Stimulated activated CD8-positive, alpha-beta memory T cell treated with anti-CD3 and anti-CD28 coated beads, Interleukin-12 subunit alpha, Interleukin-12 subunit beta, amount 100 ng/mL, for 24 hours (primary cell): ENCODE measurements around the gene VPS37C.

ENCODE experiments used
- DNase-seq: peaks from one replicate; pipeline ENCODE4 v3.0.0-alpha.2; 2020; ENCODE audit errors: extremely low read depth

The VPS37C gene

DNA sequence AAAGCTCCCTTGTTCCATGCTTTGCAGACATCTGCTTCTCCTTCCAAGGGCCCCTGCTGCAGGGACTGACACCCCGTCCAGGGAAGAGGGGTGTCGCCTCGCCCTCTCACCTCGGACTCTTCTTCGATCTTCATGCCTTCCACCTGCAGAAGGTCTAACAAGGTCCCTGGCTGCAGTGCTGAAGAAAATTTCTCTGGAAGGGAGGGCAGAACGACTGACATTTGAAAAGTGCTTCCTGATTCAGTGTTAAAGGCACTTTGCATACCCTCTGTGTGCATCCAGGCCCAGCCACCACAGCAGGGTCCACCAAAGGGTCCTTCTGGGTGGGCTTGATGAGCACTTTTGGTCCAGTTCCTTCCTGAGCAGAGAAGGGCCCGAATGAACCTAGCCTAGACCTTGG lies 28.1 kb downstream of the VPS37C start:
- no peak for DNase-seq

- no peak for DNase-seq
Observed at GRCh38 chr11:61132646-61133045, 28.6 kb downstream of the VPS37C start.

DNA sequence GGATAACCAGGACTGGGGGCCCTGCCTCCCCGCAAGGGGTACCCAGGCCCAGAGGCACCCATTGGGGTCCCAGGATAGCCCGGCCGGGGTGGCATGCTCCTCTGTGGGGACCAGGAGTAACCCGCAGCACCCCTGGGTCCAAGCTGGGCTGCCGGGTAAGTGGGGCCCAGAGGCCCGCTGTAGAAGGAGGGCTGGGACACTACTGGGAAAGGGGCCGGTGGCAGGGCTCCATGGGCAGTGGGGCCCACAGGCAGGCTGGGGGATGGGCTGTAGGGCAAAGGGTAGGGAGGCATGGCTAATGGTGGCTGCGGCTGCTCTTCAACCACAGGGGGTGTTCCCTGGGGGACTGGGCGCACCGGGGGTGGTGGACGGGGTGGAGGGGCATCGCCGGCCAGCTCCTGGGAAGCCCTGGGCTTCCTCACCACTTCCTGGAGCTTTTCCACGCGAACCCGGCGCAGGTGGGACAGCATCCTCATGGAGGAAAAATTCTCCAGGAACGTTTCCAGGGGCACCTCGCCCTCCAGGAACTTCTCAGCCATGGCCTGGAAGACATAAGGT lies 29.1 kb downstream of the VPS37C start:
- no peak for DNase-seq

- no peak for DNase-seq
Observed at GRCh38 chr11:61131586-61131985, 29.6 kb downstream of the VPS37C start.

GRCh38 chr11:61131186-61131585 lies 30.0 kb downstream of the VPS37C start:
- no peak for DNase-seq

DNA sequence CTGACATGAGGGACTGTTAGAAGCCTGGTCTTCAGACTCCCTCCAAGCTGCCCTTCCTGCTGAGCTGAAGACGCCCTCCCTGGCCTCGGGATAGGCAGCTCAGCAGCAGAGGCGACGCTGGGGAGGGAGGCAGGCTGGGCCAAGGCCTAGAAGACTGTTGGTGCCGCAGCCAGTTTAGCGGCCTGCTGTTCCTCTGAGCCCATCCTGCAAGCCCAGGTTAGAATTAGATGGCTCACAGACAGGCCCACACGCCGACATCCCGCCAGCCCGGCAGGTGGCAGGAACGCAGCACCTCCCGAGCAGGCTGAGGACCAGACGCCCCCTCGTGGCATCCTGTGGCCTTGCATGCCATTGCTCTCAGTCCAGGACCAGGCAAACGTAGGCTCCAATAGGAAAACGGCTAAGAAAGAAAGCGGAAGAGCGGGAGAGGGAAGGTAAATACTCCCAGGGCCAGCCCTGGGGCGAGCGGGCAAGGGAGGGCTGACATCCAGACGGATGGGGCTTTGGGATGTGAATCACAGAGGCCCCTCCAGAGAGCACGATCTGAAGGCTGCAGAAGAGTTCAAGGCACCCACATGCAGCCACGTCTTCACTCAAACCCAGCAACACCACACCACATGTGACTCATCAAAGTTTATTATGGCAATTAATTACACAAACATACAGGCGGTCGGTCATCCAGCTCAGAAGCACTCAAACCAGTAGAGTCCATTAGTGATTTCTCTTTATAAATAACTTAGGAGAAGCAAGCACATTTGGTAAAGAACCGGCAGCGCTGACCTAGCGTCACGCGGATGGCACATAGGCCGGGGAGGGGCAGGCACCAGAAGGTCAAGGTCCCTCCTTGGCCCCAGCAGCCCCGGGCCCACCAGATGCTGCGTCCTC lies 31.3 kb downstream of the VPS37C start:
- DNase-seq, result peak; percentile 76

- DNase-seq, result no peak
Observed at GRCh38 chr11:61128947-61129638, 32.1 kb downstream of the VPS37C start.

DNA sequence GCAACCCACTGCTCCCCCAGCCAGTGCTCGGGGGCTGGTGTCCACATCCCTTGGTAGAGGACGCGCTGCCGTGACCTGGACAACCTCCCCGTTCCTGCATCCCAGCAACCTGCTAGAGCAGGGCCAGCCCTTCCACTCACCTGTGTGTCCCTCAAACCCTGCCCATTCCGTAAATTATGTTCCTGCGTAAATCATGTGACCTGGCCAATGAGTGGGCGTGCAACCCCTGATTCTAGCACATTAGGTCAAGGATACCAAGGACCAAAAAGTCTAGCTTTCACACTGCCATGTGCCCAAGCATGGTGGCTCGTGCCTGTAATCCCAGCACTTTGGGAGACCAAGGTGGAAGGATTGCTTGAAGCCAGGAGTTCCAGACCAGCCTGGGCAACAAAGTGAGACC lies 33.2 kb downstream of the VPS37C start:
- no peak for DNase-seq

GRCh38 chr11:61126256-61126655 lies 35.0 kb downstream of the VPS37C start:
- no peak for DNase-seq

GRCh38 chr11:61125310-61125684 lies 35.9 kb downstream of the VPS37C start:
- no peak for DNase-seq

GRCh38 chr11:61124574-61125309 lies 36.5 kb downstream of the VPS37C start:
- DNase-seq, result no peak

GRCh38 chr11:61123775-61124571 lies 37.3 kb downstream of the VPS37C start:
- no peak for DNase-seq

DNA sequence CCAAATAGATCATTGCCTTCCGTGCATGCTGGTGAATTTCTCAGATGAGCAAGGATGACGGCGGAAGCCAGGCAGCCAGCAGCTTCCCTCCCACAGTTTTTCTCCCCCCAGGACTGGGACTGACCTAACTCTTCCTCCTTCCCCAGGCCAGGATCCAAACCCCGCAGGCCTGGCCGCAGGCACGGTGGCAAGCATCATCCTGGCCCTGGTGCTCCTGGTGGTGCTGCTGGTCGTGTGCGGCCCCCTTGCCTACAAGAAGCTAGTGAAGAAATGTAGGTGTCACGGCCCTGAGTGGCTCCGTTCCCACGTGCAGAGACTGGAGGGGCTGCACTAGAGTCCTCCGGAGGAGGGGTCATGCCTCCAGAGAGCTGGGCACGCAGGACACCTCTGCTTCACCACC lies 38.5 kb downstream of the VPS37C start:
- no peak for DNase-seq

GRCh38 chr11:61121917-61122316 lies 39.3 kb downstream of the VPS37C start:
- no peak for DNase-seq

- no peak for DNase-seq
Observed at GRCh38 chr11:61121192-61121831, 39.9 kb downstream of the VPS37C start.

DNA sequence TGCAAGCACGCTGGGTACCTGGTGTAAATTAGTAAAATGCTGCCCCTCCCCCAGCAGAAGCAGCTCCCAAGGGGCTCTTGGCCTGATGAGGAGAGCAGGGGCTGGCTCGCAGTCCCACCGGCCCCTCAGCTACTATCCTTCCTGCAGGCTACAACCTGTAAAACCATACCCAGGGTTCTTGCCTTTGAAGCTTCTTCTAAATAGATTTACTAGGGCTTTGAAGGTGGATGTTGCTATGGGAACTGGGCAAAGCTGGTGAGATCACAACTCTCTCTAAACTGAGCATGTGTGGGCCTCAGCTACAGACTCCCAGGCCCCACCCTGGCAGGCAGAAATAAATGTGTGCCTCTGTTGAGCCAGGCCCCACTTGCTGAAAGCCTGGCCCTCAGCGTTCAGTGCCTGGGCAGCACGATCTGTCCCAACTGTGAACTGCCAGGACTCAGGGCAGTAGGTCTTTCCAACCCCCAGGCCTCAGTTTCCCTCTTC lies 40.5 kb downstream of the VPS37C start:
- DNase-seq, result no peak

DNA sequence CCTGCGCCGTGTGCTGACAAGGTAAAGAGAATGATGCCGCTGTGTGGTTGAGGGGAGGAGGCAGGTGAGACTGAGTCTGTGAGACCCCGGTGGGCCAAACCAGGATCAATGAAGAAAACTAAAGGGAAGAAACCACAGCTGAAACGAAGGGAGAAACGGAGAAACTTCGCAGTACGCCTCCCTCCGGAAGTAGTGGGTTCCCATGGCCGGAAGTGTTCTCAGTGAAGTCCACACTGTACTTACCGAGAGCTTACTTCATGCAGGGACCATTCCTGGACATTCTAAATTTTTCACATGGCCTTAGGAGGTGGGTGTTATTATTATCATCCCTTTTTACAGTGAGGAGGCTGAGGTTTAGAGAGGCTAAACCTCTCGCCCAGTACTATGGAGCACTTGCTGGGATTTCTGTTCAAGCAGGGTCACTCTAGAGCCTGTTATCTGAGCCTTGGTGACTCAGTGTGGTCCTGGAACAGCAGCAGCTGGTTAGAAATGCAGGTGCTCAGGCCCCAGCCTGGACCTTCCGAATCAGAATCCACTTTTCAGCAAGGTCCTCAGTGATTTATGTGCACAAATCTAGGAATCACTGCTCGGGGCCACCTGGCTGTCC lies 41.0 kb downstream of the VPS37C start:
- DNase-seq, result no peak

GRCh38 chr11:61119571-61119970 lies 41.7 kb downstream of the VPS37C start:
- no peak for DNase-seq

- DNase-seq, result no peak
Observed at GRCh38 chr11:61119055-61119454, 42.2 kb downstream of the VPS37C start.

DNA sequence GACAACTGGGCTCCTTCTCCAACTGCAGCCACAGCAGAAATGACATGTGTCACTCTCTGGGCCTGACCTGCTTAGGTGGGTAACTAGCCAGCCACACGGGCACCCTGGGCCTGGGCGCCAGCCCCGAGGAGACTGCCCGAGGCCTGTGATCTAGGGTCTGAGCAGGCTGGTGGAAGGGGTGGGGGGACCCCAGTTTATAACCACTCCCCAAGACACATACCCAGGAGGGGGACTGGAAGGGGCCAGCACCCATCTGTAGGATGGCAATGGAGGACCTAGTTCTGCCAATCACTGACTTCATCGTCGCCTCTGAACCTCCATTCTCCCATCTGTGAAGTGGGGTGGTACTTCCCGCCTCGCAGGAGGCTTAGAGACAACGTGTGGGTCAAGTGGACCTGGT lies 42.8 kb downstream of the VPS37C start:
- no peak for DNase-seq
